Measurements from ENCODE around the gene DENND1B.
A peak's percentile ranks its signal among the peaks of the same experiment; 100 is the strongest.

Gene DENND1B

GRCh38 chr1:197546989-197547388, 228.3 kb downstream of the DENND1B start:
- no peak for TF ChIP-seq CTCF (IDR thresholded peaks at IDR 0.05; ENCODE audit: insufficient read depth, missing control alignments)
- FAIRE-seq (peak; percentile 70), DNase-seq (ENCODE audit: insufficient read length, low spot score) (no peak)

- DNase-seq (ENCODE audit: insufficient read length, low spot score) (no peak), FAIRE-seq (no peak)
- TF ChIP-seq CTCF (IDR thresholded peaks at IDR 0.05; ENCODE audit: insufficient read depth, missing control alignments): no peak
These were observed 230.7 kb downstream of the DENND1B start for GRCh38 chr1:197544553-197544952.

- DNase-seq (ENCODE audit: insufficient read length, low spot score): no peak
- no peak for TF ChIP-seq CTCF (IDR thresholded peaks at IDR 0.05; ENCODE audit: insufficient read depth, missing control alignments)
- peak; percentile 38 for FAIRE-seq
These were observed 231.2 kb downstream of the DENND1B start for GRCh38 chr1:197544130-197544529.

- DNase-seq (ENCODE audit: insufficient read length, low spot score) (no peak), FAIRE-seq (no peak)
- no peak for TF ChIP-seq CTCF (IDR thresholded peaks at IDR 0.05; ENCODE audit: insufficient read depth, missing control alignments)
These were observed 233.9 kb downstream of the DENND1B start for GRCh38 chr1:197541411-197541810.

- TF ChIP-seq CTCF (IDR thresholded peaks at IDR 0.05; ENCODE audit: insufficient read depth, missing control alignments): peak; percentile 75
- DNase-seq (ENCODE audit: insufficient read length, low spot score) (no peak), FAIRE-seq (no peak)
These were observed 248.4 kb downstream of the DENND1B start for GRCh38 chr1:197526736-197527371.

DNA sequence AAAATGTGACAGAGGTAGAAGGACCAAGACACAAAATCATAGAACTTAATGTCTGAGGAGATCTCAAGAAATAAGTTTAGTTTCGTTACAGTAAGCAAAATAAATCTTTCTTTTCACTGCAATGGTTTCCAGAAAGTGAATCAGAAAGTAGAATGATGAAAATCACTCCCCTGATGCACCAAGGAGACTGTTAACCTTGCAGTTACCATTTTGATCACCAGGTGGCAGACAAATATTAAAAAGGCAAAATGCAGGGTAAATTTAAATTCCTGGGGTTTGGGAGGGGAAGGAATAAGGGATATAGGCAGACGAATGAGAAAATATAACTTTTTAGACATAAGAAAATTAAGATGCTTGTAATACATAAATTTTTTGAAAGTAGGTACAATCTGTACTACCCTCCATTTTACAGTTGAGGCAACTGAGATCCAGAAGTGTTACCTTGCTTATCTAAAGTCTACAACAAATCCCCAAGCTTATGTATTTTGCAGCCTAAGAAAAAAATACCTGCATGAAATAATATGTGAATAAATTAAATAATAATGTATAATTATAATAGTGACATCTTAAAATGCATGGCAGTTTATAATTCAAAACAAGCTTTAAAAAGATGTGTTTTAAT, 254.1 kb downstream of the DENND1B start:
- peak; percentile 88 for TF ChIP-seq CTCF (IDR thresholded peaks at IDR 0.05; ENCODE audit: insufficient read depth, missing control alignments)
- DNase-seq (ENCODE audit: insufficient read length, low spot score): no peak
- FAIRE-seq: peak; percentile 95

- FAIRE-seq (peak; percentile 97), DNase-seq (ENCODE audit: insufficient read length, low spot score) (no peak)
- TF ChIP-seq CTCF (IDR thresholded peaks at IDR 0.05; ENCODE audit: insufficient read depth, missing control alignments): peak; percentile 50
These were observed 255.4 kb downstream of the DENND1B start for GRCh38 chr1:197519741-197520334.
